HG03066 (cell line): ENCODE results near the gene CYP3A5.
"Not testable (repeated sequence)": the region's sequence is repeated elsewhere in the genome, so short reads cannot be mapped to it uniquely, and the experiment has no call there.

ENCODE experiments used
- ATAC-seq: cut with Tn5 transposase; IDR thresholded peaks from one replicate; pipeline ENCODE4 v1.9.1; 2021; ENCODE audit warnings: low read depth; ENCODE audit not compliant: unreplicated experiment

Gene CYP3A5

DNA sequence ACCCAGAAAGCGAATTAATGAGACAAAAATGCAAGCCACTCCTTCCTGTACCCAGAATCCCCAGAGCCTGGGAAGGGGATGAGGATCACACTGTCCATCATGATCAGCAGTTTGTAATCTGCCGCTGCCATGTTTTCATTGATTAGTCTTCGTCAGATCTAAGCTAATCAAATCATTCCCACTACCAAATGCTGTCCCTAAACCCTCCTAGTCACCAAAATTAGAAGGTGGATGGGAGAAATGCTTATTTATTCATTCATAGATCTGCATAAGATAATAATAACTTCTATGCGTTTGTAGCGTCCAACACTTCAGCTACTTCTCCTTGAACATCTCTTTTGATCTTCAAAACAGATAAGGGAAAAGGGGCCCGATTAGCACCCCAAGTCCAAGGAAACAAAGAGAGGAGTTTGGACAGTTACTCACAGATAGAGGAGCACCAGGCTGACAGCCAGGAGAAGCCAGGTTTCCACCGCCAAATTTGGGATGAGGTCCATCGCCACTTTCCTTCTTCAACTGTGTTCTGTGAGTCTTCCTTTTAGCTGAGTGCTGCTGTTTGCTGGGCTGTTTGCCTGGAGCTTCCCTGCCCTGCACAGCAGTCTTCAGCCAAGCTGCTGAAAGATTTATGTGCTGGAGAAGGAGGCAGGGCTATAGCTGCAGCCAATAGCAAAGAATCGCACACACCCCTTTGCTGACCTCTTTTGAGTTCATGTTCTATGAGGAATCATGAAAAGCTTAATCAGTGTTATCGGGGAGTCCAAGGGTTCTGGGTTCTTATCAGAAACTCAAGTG lies at the start of gene CYP3A5:
TSS of gene CYP3A5 (minus strand) at position 597 of the 792 bp plus-strand sequence. CDS start at position 497, 100 bp downstream.
- ATAC-seq: no peak

DNA sequence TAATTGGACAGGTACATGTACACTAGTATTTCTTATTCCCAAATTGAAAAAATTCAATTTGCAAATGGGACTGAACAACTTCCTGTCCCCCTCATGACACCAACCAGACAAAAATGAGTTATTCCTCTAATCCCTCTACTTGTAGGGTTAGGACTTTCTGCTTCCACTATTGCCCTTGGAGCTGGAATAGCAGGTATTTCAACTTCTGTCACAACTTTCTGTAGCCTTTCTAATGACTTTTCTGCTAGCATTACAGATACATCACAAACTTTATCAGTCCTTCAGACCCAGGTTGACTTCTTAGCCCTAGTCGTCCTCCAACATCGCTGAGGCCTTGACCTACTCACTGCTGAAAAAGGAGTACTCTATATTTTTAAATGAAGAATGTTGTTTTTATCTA lies 48.8 kb upstream of the CYP3A5 start:
- ATAC-seq: no peak

DNA sequence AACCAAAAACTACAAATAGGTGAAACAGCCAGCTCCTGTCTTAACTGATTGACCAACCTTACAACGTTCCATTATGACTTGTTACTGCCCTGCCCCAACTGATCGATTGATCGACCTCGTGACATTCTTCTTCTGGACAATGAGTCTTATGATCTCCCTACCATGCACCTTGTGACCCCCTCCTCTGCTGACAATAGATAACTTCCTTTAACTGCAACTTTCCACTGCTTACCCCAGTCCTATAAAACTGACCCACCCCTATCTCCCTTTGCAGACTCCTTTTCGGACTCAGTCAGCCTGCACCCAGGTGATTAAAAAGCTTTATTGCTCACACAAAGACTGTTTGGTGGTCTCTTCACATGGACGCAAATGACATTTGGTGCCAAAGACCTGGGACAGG lies 43.4 kb upstream of the CYP3A5 start:
- ATAC-seq: not testable (repeated sequence)

DNA sequence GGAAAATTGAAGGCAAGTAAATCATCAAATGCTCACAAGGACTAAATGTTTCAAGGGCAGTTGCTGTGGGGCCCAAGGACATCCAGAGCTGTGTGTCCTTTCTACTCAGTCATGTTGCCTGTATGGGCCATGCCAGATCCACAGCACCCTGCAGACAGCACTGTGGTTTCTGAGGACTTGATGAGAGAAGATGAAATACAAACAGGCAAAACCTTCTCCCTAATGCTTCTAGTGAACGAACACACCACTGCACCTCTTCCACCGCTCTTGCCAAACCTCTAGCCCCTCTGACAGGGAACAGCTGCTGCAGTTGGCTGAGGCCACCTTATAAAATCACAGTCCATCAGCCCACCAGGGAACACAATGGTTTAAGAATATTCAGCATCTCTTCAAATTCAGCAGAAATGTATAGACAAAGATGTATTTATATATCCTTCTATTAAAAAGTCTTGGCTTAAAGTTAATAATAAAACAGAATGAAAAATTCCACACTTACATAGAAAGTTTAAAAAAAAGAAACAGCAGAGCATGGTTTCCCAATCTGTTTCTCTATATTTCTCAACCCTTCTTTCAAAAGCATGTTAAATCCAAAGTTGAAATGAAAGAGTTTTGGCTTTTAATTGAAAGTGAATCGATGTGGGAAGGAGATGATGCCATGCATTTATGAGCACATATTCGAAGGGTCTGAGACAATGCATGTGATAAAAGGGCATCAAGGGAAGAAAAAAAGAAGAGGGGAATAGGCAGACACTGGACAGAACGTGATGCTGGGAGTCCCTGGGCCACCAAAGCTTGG lies 41.2 kb upstream of the CYP3A5 start:
- ATAC-seq: no peak

DNA sequence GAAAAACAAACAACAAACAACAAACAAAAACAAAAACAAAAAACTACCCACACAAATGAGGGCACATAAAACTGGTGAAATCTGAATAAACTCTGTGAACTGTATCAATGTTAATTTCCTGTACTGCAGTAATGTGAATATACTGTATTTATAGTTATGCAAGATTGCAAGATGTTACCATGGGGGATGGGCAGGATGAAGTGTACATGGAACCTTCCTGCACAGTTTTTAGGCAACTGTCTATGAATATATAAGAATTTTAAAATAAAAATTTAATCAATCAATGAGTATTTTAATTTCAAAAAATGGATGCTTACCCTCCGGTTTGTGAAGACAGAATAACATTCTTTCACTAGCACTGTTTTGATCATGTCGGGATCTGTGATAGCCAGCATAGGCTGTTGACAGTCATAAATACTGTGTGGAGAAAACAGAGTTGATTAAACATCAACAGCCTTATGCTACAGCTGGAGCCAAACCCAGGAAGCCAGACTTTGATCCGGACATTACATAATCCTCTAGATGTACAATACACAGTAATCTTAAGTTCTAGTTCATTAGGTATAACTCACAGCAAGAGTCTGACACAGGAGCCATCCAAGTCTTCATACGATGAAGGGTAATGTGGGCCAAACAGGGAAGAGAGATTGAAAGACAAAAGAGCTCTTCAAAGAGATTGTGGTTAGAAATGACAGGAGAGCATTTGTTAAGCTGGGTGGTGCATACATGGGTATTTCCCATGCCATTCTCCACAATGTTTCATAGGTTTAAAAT lies 40.4 kb upstream of the CYP3A5 start:
- no peak for ATAC-seq

DNA sequence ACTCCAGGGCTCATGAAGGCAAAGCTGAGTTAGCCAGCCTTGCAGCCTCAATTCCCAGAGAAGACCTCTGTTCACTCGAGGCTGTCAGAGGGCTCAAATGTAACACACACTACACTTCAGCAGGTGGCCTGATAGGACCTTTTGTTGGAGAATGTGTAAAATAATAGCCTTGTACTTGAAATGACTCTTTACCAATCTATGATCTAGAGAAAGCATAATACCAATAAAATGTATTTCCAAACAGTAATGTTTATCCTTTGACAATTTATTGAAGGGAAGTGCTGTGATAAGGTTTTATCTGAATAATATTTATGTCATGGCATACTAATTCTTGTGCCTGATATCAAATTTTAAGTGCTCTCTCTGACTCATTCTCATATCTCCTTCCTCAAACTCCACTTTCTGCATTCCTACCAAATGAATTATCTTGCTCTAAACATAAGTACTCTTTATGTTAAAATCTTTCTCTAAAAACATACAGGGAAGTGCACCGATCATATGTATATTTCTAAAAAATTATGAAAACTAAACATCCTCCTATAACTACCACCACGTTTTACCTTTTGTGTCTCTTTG lies 34.3 kb upstream of the CYP3A5 start:
- ATAC-seq: no peak

DNA sequence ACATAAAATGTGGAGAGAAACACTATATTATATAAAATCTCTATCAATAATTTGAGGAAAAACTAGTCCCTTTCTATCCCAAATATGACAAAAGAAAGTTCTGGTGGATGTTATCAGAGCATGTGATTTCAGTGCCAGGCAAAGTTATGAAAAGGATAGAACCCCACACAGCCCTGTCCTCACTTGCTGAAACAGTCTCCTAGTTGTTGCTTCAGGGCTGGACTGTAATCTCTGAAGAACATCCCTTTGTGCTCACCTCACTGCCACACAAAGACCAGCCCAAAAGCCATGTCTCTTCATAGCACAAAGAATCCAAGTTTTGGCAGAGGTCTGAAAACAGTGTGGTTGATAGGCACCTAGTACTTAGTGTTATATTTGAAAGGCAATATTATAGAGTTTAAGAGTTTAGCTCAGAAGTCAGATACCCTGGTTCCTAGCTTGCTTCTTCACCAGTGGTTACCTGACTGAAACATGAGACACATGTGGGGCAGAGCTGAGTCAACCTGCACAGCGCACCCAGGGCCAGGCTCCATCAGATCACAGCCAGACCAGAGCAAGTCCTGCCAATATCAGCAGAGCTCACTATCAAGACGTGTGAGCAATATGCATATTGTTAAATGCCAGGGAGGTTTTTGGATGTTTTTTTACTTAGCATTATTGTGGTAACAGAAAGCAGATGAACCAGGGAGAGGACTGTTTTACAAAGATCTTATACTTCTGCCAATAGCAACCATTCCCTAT lies 30.2 kb upstream of the CYP3A5 start:
- no peak for ATAC-seq

DNA sequence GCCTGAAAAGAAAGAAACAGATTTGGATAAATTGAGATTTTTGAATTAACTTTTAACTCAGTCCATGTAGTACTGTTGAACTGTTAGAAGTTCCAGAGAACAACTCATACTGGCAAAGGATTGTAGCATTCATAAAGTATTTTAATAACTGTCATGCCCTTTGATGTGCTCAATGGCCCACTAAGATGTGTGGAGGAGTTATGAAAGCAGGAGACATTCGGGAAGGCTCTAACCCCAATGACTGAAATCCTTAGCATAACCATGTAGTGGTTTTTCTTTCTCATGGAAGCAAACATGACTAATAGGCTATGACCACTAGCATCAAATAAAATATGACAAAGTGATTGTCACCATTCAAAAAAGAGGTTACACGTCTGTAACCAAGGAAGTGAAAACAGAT lies 29.5 kb upstream of the CYP3A5 start:
- no peak for ATAC-seq

DNA sequence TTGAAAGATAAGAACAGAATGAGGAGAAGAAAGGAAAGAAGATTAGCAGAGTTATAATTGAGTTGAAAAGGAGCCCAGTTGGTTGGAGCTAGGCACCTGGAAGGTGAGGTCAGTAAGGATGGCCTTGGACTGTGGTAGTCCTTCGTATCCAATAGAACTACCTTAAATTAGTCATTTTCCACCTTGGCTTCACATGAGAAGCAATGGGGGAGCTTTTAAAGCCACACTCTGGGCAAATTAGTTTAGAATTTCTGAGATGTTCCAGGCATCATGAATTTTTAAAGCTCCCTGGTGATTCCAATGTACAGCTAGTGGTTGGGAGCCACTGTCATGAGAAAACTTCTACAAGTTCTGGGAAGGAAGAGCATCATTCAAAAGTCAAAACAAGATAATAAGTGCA lies 27.3 kb upstream of the CYP3A5 start:
- ATAC-seq: no peak

DNA sequence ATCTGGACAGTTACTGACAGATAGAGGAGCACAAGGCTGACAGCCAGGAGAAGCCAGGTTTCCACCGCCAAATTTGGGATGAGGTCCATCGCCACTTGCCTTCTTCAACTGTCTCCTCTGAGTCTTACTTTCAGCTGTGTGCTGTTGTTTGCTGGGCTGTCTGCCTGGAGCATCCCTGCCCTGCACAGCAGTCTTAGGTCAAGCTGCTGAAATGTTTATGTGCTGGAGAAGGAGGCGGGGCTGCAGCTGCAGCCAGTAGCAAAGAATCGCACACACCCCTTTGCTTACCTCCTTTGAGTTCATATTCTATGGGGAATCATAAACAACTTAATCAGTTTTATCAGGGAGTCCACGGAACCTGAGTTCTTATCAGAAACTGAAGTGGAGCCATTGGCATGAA lies 20.1 kb upstream of the CYP3A5 start:
- ATAC-seq: no peak

DNA sequence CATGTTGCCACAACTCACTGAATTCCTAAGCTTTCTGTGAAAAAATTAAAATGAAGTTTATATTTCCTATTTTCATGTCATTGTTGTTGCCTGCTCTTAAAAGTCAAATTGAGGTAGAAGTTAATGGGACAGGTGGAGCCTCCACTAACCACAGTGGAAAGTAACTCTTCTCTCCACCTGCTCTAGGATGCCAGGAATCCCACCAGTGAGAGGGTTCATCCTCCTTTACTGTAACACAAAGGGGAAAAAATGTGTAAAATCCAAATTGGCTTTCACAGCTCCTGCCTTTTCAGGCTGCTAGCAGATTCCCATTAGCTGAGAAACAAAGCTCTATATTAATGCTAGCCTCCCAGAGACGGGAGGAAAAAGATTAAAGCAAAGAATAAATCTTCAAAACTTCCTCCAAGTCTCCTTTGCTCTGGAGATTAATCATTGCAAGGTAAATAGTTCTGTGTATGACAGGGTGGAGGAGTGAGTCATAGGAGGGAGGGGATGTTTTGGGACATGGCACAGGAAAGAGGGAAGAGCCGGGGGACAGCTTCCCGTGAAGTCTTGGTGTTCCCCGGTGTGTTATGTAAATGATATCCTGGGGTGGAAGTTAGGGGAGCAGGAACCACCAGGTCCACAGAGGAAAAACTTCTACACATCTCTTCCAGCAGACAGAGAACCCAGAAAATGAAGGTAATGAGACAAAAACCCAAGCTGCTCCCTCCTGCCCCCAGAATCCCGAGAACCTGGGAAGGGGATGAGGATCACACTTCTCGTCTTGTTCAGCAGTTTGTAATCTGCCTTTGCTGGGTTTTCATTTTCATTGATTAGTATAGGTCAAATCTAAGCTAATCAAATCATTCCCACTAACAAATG lies 19.3 kb upstream of the CYP3A5 start:
- not testable (repeated sequence) for ATAC-seq

DNA sequence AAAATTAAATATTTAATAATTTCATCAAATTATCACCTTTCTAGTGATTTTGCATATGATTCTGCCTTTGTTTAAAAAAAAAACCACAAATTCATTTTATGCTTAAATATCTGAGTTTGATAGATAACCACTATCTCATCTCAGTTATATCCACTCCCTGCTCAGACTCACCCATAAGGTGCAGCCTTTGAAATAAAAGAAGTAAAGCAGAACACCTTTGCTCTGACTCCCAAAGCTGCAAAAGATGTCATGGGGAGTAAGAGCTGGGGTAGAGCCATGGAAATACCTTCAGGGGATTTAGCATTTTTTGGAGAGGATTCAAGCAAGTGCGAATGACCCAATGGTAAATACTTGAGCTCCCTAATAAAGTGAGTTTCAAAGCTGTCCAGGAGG lies 15.1 kb upstream of the CYP3A5 start:
- no peak for ATAC-seq

DNA sequence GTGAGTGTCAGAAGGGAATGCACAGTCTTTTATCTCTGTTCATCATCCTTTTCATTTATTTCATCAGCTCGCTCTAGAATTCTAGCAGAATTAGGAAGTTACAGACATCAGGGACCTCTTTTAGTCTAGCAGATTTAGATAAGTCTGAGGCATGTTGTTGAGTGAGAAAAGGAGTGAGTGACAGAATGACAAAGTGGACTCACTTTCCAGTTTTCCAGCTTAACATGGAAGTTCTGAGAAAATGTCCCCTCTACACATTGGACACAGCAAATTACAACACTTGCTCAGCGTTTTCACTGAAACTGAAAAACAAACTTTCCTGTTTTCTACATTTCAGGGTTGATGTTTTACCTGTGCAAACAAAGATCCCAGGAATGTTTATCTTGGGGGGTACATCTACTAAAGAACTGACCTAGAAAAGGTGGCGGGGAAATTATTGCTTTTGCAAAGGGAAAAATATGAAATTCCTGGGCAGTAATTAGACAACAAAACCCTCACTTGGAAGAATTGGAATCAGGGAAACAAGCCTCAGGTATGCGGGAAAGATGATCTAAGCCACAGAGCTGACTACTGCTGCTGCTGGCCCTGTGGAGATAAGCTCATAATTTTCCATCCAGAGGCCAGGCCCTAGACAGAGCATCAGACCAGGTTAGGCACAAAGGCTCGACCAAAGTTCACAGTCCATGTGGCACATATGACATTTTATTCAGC lies 14.6 kb upstream of the CYP3A5 start:
- ATAC-seq: no peak

DNA sequence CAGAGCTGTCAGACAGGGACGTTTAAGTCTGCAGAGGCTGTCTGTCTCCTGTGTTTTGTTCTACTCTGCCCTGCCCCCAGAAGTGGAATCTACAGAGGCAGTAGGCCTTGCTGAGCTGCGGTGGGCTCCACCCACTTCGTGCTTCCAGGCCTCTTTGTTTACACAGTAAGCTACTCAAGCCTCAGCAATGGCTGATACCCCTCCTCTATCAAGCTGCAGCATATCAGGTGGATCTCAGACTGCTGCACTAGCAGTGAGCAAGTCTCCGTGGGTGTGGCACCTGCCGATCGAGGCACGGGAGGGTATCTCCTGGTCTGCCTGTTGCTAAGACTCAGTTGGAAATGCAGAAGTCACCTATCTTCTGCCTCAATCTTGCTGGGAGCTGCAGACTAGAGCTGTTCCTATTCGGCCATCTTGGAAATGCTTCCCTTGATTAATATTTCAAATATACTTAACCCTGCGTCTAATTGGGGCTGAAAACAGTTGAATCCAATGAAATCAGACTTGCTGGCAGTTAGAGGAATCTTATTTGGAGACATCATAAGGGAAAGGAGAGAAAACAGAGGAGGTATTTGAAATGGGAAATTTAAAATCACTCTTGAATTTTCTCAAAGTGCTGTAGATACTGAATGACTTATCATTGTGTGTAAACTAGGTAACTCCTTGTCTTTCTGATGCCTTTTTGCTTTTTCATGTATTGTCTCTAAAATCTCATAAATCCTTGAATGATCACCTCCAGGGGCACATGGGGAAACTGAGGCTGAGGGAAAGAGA lies 13.8 kb upstream of the CYP3A5 start:
- ATAC-seq: no peak

DNA sequence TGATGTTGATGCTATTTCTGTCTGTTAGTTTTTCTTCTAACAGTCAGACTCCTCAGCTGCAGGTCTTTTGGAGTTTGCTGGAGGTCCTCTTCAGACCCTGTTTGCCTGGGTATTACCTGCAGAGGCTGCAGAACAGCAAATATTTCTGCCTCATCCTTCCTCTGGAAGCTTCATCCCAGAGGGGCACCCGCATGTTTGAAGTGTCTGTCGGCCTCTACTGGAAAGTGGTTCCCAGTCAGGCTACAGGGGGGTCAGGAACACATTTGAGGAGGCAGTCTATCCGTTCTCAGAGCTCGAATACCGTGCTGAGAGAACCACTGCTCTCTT lies 13.3 kb upstream of the CYP3A5 start:
- ATAC-seq: no peak

DNA sequence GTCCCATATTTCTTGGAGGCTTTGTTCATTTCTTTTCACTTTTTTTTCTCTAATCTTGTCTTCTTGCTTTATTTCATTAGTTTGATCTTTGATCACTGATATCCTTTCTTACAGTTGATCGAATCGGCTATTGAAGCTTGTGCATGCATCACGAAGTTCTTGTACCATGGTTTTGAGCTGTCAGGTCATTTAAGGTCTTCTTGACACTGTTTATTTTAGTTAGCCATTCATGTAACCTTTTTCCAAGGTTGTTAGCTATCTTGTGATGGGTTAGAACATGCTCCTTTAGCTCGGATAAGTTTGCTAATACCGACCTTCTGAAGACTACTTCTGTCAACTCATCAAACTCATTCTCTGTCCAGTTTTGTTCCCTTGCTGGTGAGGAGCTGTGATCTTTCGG lies 12.8 kb upstream of the CYP3A5 start:
- ATAC-seq: not testable (repeated sequence)

DNA sequence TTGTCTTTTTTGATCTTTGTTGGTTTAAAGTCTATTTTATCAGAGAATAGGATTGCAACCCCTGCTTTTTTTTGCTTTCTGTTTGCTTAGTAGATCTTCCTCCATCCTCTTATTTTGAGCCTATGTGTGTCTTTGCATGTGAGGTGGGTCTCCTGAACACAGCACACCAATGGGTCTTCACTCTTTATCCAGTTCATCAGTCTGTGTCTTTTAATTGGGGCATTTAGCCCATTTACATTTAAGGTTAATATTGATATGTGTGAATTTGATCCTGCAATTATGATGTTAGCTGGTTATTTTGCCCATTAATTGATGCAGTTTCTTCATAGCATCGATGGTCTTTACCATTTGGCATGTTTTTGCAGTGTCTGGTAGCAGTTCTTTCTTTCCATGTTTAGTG lies 11.9 kb upstream of the CYP3A5 start:
- ATAC-seq: not testable (repeated sequence)

DNA sequence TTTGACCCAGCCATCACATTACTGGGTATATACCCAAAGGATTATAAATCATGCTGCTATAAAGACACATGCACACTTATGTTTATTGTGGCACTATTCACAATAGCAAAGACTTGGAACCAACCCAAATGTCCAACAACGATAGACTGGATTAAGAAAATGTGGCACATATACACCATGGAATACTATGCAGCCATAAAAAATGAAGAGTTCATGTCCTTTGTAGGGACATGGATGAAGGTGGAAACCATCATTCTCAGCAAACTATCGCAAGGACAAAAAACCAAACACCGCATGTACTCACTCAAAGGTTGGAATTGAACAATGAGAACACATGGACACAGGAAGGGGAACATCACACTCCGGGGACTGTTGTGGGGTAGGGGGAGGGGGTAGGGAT lies 11.1 kb upstream of the CYP3A5 start:
- not testable (repeated sequence) for ATAC-seq
